GM12878 (cell line): Measurements from ENCODE around the gene GJA5. TPM values are rescaled to one million over a fixed set of nuclear protein-coding genes. Genes with fewer than 3 reads are reported as not detected.

Experiments used
- ATAC-seq: fragments of 200-7000 bp; cut with Tn5 transposase; 3 replicates; pipeline ENCODE4 v1.9.1; 2020; ENCODE audit warnings: mild to moderate bottlenecking, moderate library complexity
- BruUV-seq: library from RNA; stranded (reverse); fragments of 400-500 nt; replicated peaks from 2 replicates; lab custom pipeline; 2021; lab: Mats Ljungman, UMichigan
- CTCF ChIA-PET: fragments of 300-600 bp; sonication (Branson Sonifier 250); formaldehyde crosslinking; extraction: SDS; loops from one replicate; lab custom pipeline; 2021; ENCODE audit warnings: inconsistent platforms; lab: Yijun Ruan, JAX
- POLR2A ChIA-PET: fragments of 350-600 bp; formaldehyde crosslinking; extraction: SDS; loops from one replicate; lab custom pipeline; 2021; ENCODE audit warnings: inconsistent platforms; lab: Charles Lee
- RAD21 ChIA-PET: fragments of 300-600 bp; sonication (Branson Sonifier 250); formaldehyde crosslinking; loops from one replicate; lab custom pipeline; 2023; ENCODE audit warnings: antibody characterized with exemption; ENCODE audit not compliant: unreplicated experiment; lab: Charles Lee
- SMC1A ChIA-PET: fragments of 300-600 bp; sonication (Branson Sonifier 250); formaldehyde crosslinking; loops from one replicate; lab custom pipeline; 2023; ENCODE audit not compliant: unreplicated experiment, uncharacterized antibody; lab: Charles Lee
- DNase-seq: peaks from one replicate; pipeline ENCODE4 v3.0.0-alpha.2; 2011; ENCODE audit warnings: low read depth, low spot score
- FAIRE-seq: peaks from 3 replicates; lab custom pipeline; 2011; peaks lifted over from hg19 to GRCh38; lab: Jason Lieb, UNC
- H2AFZ ChIP-seq: 2 replicates; pipeline ENCODE4 v1.6.0; 2011; ENCODE audit warnings: low read depth, low read length, control low read depth; ENCODE audit not compliant: control insufficient read depth
- H3K27ac ChIP-seq: 2 replicates; pipeline ENCODE4 v1.5.1; 2011; ENCODE audit warnings: control low read depth; ENCODE audit not compliant: control insufficient read depth, insufficient read depth
- H3K27me3 ChIP-seq, 2 experiments: replicated peaks in 1 of 2; 2 replicates each; pipeline versions ENCODE4 v1.6.0 to v1.6.1; 2011; ENCODE audit warnings: low read length in 1 of 2; ENCODE audit not compliant: control insufficient read depth in 2 of 2, insufficient read depth in 2 of 2
- H3K36me3 ChIP-seq, 2 experiments: 2 replicates each; pipeline ENCODE4 v1.5.1; 2011; ENCODE audit warnings: low read length in 1 of 2; ENCODE audit not compliant: control insufficient read depth in 2 of 2, insufficient read depth in 2 of 2
- H3K4me1 ChIP-seq: 2 replicates; pipeline ENCODE4 v1.6.1; 2011; ENCODE audit warnings: mild to moderate bottlenecking, low read length, moderate library complexity, mixed read lengths; ENCODE audit not compliant: control insufficient read depth, insufficient read depth
- H3K4me2 ChIP-seq: 2 replicates; pipeline ENCODE4 v1.6.0; 2011; ENCODE audit warnings: control low read depth; ENCODE audit not compliant: control insufficient read depth, insufficient read depth
- H3K4me3 ChIP-seq: fragments of 200-600 bp; sonication (generic); 2 replicates; pipeline ENCODE4 v1.5.1; 2016
- H3K79me2 ChIP-seq: 2 replicates; pipeline ENCODE4 v1.6.0; 2011; ENCODE audit warnings: low read length; ENCODE audit not compliant: control insufficient read depth, insufficient read depth
- H3K9ac ChIP-seq: 2 replicates; pipeline ENCODE4 v1.8.0; 2011; ENCODE audit warnings: low read length, control low read depth, mixed read lengths; ENCODE audit not compliant: control insufficient read depth, insufficient read depth
- H3K9me3 ChIP-seq: replicated peaks from 3 replicates; pipeline ENCODE4 v1.5.1; 2011; ENCODE audit warnings: mild to moderate bottlenecking, low read length; ENCODE audit not compliant: control insufficient read depth, insufficient read depth
- H4K20me1 ChIP-seq: 2 replicates; pipeline ENCODE4 v1.6.0; 2011; ENCODE audit not compliant: control insufficient read depth, insufficient read depth
- EGR1 ChIP-seq, 2 experiments: IDR thresholded peaks; 1 replicate in 1 of 2; 2 replicates in 1 of 2; pipeline ENCODE4 v1.6.1; 2011 to 2012; ENCODE audit warnings: low read depth in 2 of 2, low read length in 2 of 2, borderline replicate concordance in 1 of 2, mild to moderate bottlenecking in 1 of 2, moderate library complexity in 1 of 2
- IKZF2 ChIP-seq, 2 experiments: fragments of 450-650 bp; IDR thresholded peaks; 2 replicates each; pipeline ENCODE4 v1.6.1; 2017; ENCODE audit warnings: mild to moderate bottlenecking in 2 of 2, moderate library complexity in 2 of 2
- JUND ChIP-seq: IDR thresholded peaks from 2 replicates; pipeline ENCODE4 v1.6.1; 2012; ENCODE audit warnings: low read depth, mild to moderate bottlenecking, low read length, improper control_type of control experiment, moderate library complexity
- KAT2A ChIP-seq: conservative IDR thresholded peaks from 2 replicates; pipeline ENCODE4 v1.6.1; 2011; ENCODE audit warnings: low read depth, low read length; ENCODE audit not compliant: control insufficient read depth
- MXI1 ChIP-seq: fragments of 150-350 bp; IDR thresholded peaks from 2 replicates; pipeline ENCODE4 v1.6.1; 2011; ENCODE audit warnings: low read depth, mild to moderate bottlenecking, inconsistent platforms, low read length, improper control_type of control experiment
- NRF1 ChIP-seq: conservative IDR thresholded peaks from 2 replicates; pipeline ENCODE4 v1.6.1; 2011; ENCODE audit warnings: mild to moderate bottlenecking, low read depth, low read length, improper control_type of control experiment
- POLR2A ChIP-seq: IDR thresholded peaks from 2 replicates; pipeline ENCODE4 v1.6.1; 2011; ENCODE audit warnings: low read depth, mild to moderate bottlenecking, low read length
- RCOR1 ChIP-seq: conservative IDR thresholded peaks from 2 replicates; pipeline ENCODE4 v1.6.1; 2012; ENCODE audit warnings: low read depth, low read length, improper control_type of control experiment
- STAT3 ChIP-seq: IDR thresholded peaks from 2 replicates; pipeline ENCODE4 v1.6.1; 2011; ENCODE audit warnings: low read depth, low read length, improper control_type of control experiment
- SUPT20H ChIP-seq: IDR thresholded peaks from 2 replicates; pipeline ENCODE4 v1.6.1; 2011; ENCODE audit warnings: low read depth, mild to moderate bottlenecking, low read length, moderate library complexity, borderline replicate concordance; ENCODE audit not compliant: control insufficient read depth
- TAF1 ChIP-seq: IDR thresholded peaks from 2 replicates; pipeline ENCODE4 v1.6.1; 2011; ENCODE audit warnings: mild to moderate bottlenecking, low read depth, low read length, borderline replicate concordance
- USF1 ChIP-seq: IDR thresholded peaks from 2 replicates; pipeline ENCODE4 v1.6.1; 2011; ENCODE audit warnings: borderline replicate concordance, low read depth, mild to moderate bottlenecking, moderate library complexity, mixed read lengths, low read length; ENCODE audit not compliant: insufficient read depth; ENCODE audit errors: extremely low read length
- ZNF384 ChIP-seq: IDR thresholded peaks from 2 replicates; pipeline ENCODE4 v1.6.1; 2012; ENCODE audit warnings: low read depth, mild to moderate bottlenecking, low read length, improper control_type of control experiment, borderline replicate concordance
- WGBS: methylation state at CpG from one replicate; pipeline ENCODE4 v1.1.6; 2016; ENCODE audit warnings: low lambda C conversion rate; ENCODE audit not compliant: insufficient replicate concordance, insufficient coverage; ENCODE audit errors: missing lambda C conversion rate; 5-methylcytosine and 5-hydroxymethylcytosine counted together
- in situ Hi-C: fragments of 300-500 bp; cut with MboI; formaldehyde crosslinking; loops from 9 replicates; pipeline ENCODE4 v1.14.3; 2018; ENCODE audit warnings: mixed read lengths
- intact Hi-C: fragments of 100-400 bp; cut with micrococcal nuclease; formaldehyde crosslinking; loops from one replicate; pipeline ENCODE4 v1.14.2; 2022; ENCODE audit not compliant: unreplicated experiment
- polyA plus RNA-seq, 11 experiments: library from polyadenylated mRNA; depleted of rRNA in 4 of 11; unstranded in 6 of 11; stranded (reverse) in 5 of 11; fragments of >200 nt; fragmentation: Nextera tagmentation in 4 of 11; fragmentation: Illumina TruSeq in 1 of 11; extraction: Ambion mirVana in 4 of 11; extraction: Trizol in 1 of 11; gene quantifications; 1 replicate in 1 of 11; 2 replicates in 10 of 11; pipeline versions ENCODE4 v1.2.1 to v1.2.3, GENCODE V29; 2011 to 2016; ENCODE audit warnings: inconsistent platforms in 2 of 11, missing spikeins in 2 of 11, low read depth in 1 of 11
- total RNA-seq, 4 experiments: library from RNA; depleted of rRNA in 3 of 4; stranded (reverse); fragments of >200 nt in 3 of 4; fragmentation: Illumina TruSeq in 1 of 4; extraction: Trizol in 1 of 4; gene quantifications; 2 replicates each; pipeline versions ENCODE4 v1.2.1 to v1.2.3, GENCODE V29; 2013 to 2021
- TF ChIP-seq, protein P1 (sequence below): fragments of 150-350 bp; IDR thresholded peaks from 2 replicates; pipeline ENCODE4 v1.6.1; 2014; ENCODE audit warnings: mild to moderate bottlenecking, low read depth, low read length

GJA5 gene
- total and polyA plus RNA-seq, 10 of the 15 experiments (the other 5 are each of a cell fraction or from before 2014, with no cell fraction given) = not detected

DNA sequence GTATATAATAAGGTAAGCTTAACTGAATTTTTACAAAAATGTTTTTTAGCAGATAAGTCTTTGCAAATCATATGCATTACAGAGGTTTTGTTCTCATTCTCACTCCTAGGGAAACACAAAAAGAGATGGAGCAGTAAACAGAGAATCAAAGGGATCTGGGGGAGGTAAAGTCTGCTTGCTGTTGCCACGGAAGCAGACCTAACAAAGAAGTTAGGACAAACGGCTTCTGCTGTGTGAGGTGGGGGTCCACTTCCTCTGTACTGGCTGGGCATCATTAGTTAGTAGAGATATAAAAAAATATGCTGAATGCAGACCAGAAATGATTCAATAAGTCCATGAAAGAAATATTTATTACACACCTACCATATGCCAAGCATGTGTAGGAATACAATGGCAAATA, 34.2 kb downstream of the GJA5 start:
- FAIRE-seq (no peak), DNase-seq (no peak), ATAC-seq (no peak)
- intact Hi-C loops = loop anchor here (10.0 kb wide), 1 partner anchor 169 kb away; no protein-coding TSS in a partner anchor
- Histone ChIP-seq H3K79me2 (no peaks in the 10 kb centered on the region), H3K4me3 (no peak overlapping the region), H3K27me3 (no peaks in the 10 kb centered on the region; a peak in 1 of 4 replicates), H3K4me1 (no peaks in the 10 kb centered on the region), H4K20me1 (no peaks in the 10 kb centered on the region; the same call in 1 of the 2 replicates), H3K9me3 (no peaks in the 10 kb centered on the region), H2AFZ (no peak overlapping the region), H3K9ac (no peak overlapping the region), H3K27ac (no peak overlapping the region), H3K4me2 (no peak overlapping the region)
- RAD21 ChIA-PET = no interaction called here
- SMC1A ChIA-PET = interaction anchor here (1.2 kb wide), 1 partner anchor 10 kb away, joined by 3 read pairs; no protein-coding TSS in a partner anchor
- in situ Hi-C loops = no loop called here
- BruUV-seq = no TSS peak
- POLR2A ChIA-PET = no interaction called here
- TF ChIP-seq IKZF2 (IDR thresholded peaks at IDR 0.05) = no peak
- TF ChIP-seq, all 136 proteins: peak for 0
- CTCF ChIA-PET = no interaction called here
- no peaks in the 10 kb centered on the region for H3K36me3 ChIP-seq
- WGBS = 0% methylated on average over 2 of the region's 2 CpGs

GRCh38 chr1:147725685-147726084, 34.7 kb downstream of the GJA5 start:
- in situ Hi-C loops = no loop called here
- no peak for TF ChIP-seq MXI1
- TF ChIP-seq SUPT20H = no peak
- no peak for TF ChIP-seq POLR2A
- TF ChIP-seq RCOR1 = no peak
- no peak for TF ChIP-seq EGR1 (IDR thresholded peaks at IDR 0.05; ENCODE audit: borderline replicate concordance in 1 of 2, low read depth in 2 of 2, low read length in 2 of 2)
- TF ChIP-seq, protein P1, sequence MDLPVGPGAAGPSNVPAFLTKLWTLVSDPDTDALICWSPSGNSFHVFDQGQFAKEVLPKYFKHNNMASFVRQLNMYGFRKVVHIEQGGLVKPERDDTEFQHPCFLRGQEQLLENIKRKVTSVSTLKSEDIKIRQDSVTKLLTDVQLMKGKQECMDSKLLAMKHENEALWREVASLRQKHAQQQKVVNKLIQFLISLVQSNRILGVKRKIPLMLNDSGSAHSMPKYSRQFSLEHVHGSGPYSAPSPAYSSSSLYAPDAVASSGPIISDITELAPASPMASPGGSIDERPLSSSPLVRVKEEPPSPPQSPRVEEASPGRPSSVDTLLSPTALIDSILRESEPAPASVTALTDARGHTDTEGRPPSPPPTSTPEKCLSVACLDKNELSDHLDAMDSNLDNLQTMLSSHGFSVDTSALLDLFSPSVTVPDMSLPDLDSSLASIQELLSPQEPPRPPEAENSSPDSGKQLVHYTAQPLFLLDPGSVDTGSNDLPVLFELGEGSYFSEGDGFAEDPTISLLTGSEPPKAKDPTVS = no peak
- no peak for TF ChIP-seq NRF1
- no peak for TF ChIP-seq JUND
- no peak for TF ChIP-seq STAT3
- no peak for TF ChIP-seq TAF1
- TF ChIP-seq USF1 = no peak
- TF ChIP-seq ZNF384 = no peak
- no peak for TF ChIP-seq KAT2A

More at GRCh38 chr1:147725685-147726084, 34.7 kb downstream of the GJA5 start:
- WGBS = 41% methylated on average over 3 of the region's 3 CpGs
- Histone ChIP-seq H3K4me2 (no peak overlapping the region), H3K79me2 (no peaks in the 10 kb centered on the region), H3K36me3 (no peaks in the 10 kb centered on the region), H3K9me3 (no peaks in the 10 kb centered on the region), H2AFZ (no peak overlapping the region), H3K4me1 (no peaks in the 10 kb centered on the region), H3K27ac (no peak overlapping the region), H3K27me3 (no peaks in the 10 kb centered on the region; a peak in 1 of 4 replicates), H3K4me3 (no peak overlapping the region), H4K20me1 (no peaks in the 10 kb centered on the region; the same call in 1 of the 2 replicates), H3K9ac (no peak overlapping the region)
- no peak for DNase-seq
- ChIA-PET SMC1A (interaction anchor here (1.2 kb wide), 1 partner anchor 11 kb away, joined by 3 read pairs; no protein-coding TSS in a partner anchor), RAD21 (no interaction called here), CTCF (interaction anchor here (1.4 kb wide), 1 partner anchor 167 kb away, joined by 3 read pairs; no protein-coding TSS in a partner anchor), POLR2A (no interaction called here)
- no TSS peak for BruUV-seq
- no peak for ATAC-seq
- no peak for FAIRE-seq
- intact Hi-C loops = loop anchor here (10.0 kb wide), 1 partner anchor 169 kb away; no protein-coding TSS in a partner anchor
